Astrocyte (in vitro differentiated cells and primary cell): Measurements from ENCODE around the gene CHD5. TPM values are rescaled to one million over a fixed set of nuclear protein-coding genes. Genes with fewer than 3 reads are reported as not detected.

Experiments used
- DNase-seq: peaks from one replicate; pipeline ENCODE4 v3.0.0-alpha.2; 2010; ENCODE audit warnings: low read depth
- FAIRE-seq: peaks from 2 replicates; lab custom pipeline; 2011; peaks lifted over from hg19 to GRCh38; lab: Jason Lieb, UNC
- H2AFZ ChIP-seq: 2 replicates; pipeline ENCODE4 v1.6.0; 2012; ENCODE audit warnings: low read depth, low read length, inconsistent platforms
- H3K27ac ChIP-seq: 2 replicates; pipeline ENCODE4 v1.5.1; 2011; ENCODE audit warnings: low read depth, low read length, inconsistent platforms
- H3K27me3 ChIP-seq: 2 replicates; pipeline ENCODE4 v1.6.0; 2011; ENCODE audit warnings: low read length, inconsistent platforms; ENCODE audit not compliant: insufficient read depth
- H3K36me3 ChIP-seq: 2 replicates; pipeline ENCODE4 v1.5.1; 2011; ENCODE audit warnings: low read length, inconsistent platforms; ENCODE audit not compliant: insufficient read depth
- H3K4me1 ChIP-seq: 2 replicates; pipeline ENCODE4 v1.5.1; 2011; ENCODE audit warnings: low read length, inconsistent platforms; ENCODE audit not compliant: insufficient read depth
- H3K4me2 ChIP-seq: 2 replicates; pipeline ENCODE4 v1.6.0; 2012; ENCODE audit warnings: low read length, inconsistent platforms
- H3K4me3 ChIP-seq: 2 replicates; pipeline ENCODE4 v1.5.1; 2011; ENCODE audit warnings: low read depth, mild to moderate bottlenecking, low read length, inconsistent platforms; ENCODE audit not compliant: insufficient read depth
- H3K79me2 ChIP-seq: 2 replicates; pipeline ENCODE4 v1.6.0; 2012; ENCODE audit warnings: mild to moderate bottlenecking, low read length, inconsistent platforms; ENCODE audit not compliant: insufficient read depth
- H3K9ac ChIP-seq: 2 replicates; pipeline ENCODE4 v1.6.0; 2012; ENCODE audit warnings: mild to moderate bottlenecking, low read length, inconsistent platforms
- H3K9me3 ChIP-seq: 2 replicates; pipeline ENCODE4 v1.5.1; 2012; ENCODE audit warnings: low read depth, mild to moderate bottlenecking, low read length, inconsistent platforms; ENCODE audit not compliant: insufficient read depth
- H4K20me1 ChIP-seq: 2 replicates; pipeline ENCODE4 v1.6.0; 2012; ENCODE audit warnings: low read length, inconsistent platforms; ENCODE audit not compliant: insufficient read depth
- H3K27ac Mint-ChIP-seq: one replicate; pipeline ENCODE4 v1.8.0; 2021; ENCODE audit warnings: mild to moderate bottlenecking, mixed read lengths; ENCODE audit not compliant: unreplicated experiment
- H3K27me3 Mint-ChIP-seq: one replicate; pipeline ENCODE4 v1.8.0; 2021; ENCODE audit warnings: low read depth, mixed read lengths; ENCODE audit not compliant: unreplicated experiment
- H3K36me3 Mint-ChIP-seq: one replicate; pipeline ENCODE4 v1.8.0; 2021; ENCODE audit warnings: low read depth, mixed read lengths; ENCODE audit not compliant: unreplicated experiment
- H3K4me1 Mint-ChIP-seq: one replicate; pipeline ENCODE4 v1.8.0; 2021; ENCODE audit warnings: low read depth, mixed read lengths; ENCODE audit not compliant: unreplicated experiment
- H3K4me3 Mint-ChIP-seq: one replicate; pipeline ENCODE4 v1.8.0; 2021; ENCODE audit warnings: mild to moderate bottlenecking, moderate library complexity, mixed read lengths; ENCODE audit not compliant: unreplicated experiment
- H3K9me3 Mint-ChIP-seq: one replicate; pipeline ENCODE4 v1.8.0; 2021; ENCODE audit warnings: mild to moderate bottlenecking, mixed read lengths; ENCODE audit not compliant: unreplicated experiment
- EZH2 ChIP-seq: IDR thresholded peaks from 2 replicates; pipeline ENCODE4 v1.6.1; 2012; ENCODE audit warnings: mild to moderate bottlenecking, low read length, inconsistent platforms; ENCODE audit not compliant: insufficient read depth
- total RNA-seq: library from RNA; stranded (reverse); gene quantifications from 2 replicates; pipeline ENCODE4 v1.2.1, GENCODE V29; 2021
- TF ChIP-seq, protein P1 (sequence below): IDR thresholded peaks from 2 replicates; pipeline ENCODE4 v1.5.1; 2011; ENCODE audit warnings: low read depth, mild to moderate bottlenecking, inconsistent platforms, low read length, moderate library complexity; ENCODE audit not compliant: insufficient read depth

Gene CHD5
- total RNA-seq, 1 donor from 2014 or later: 0.18 TPM

DNA sequence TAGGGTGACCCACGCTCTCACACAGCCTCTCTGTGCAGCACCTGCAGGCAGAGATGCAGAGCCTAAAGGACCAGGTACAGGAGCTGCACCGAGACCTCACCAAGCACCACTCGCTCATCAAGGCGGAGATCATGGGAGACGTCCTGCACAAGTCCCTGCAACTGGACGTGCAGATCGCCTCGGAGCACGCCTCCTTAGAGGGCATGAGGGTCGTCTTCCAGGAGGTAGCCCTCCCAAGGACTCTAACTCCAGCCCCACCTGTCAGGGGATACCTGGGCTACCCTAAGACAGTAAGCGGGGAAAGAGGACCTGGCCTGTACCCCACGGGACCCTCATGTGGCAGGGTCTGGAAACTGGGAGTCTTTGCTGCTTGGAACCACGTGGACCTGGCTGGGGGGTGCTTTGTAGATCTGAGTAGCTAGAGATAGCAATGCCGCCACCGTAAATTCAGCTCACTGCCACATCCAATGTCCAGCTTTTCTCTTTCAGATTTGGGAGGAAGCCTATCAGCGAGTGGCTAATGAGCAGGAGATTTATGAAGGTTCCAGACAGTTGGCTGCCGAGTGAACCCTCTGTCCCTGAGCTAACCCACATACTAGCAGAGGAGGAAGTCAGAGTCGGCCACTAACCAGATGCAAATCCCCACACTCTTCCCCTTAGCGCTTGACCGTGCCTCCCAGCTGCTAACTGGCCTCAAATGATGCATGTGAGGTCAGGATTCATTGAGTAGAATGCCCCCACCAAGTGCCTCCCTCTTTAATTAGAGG is 32.3 kb upstream of the CHD5 start:
- Mint-ChIP-seq H3K4me3 (no peak overlapping the region), H3K36me3 (peaks cover 22% of the 10 kb centered on the region), H3K9me3 (no peaks in the 10 kb centered on the region), H3K27me3 (peaks cover 10% of the 10 kb centered on the region), H3K27ac (no peak overlapping the region), H3K4me1 (no peaks in the 10 kb centered on the region)
- Histone ChIP-seq H3K4me2 (no peak overlapping the region), H4K20me1 (peaks cover 20% of the 10 kb centered on the region), H3K4me1 (peaks cover 12% of the 10 kb centered on the region), H3K36me3 (peaks cover 7% of the 10 kb centered on the region), H3K27ac (no peak overlapping the region), H2AFZ (no peak overlapping the region), H3K9ac (no peak overlapping the region), H3K27me3 (no peaks in the 10 kb centered on the region), H3K9me3 (no peaks in the 10 kb centered on the region), H3K4me3 (no peak overlapping the region), H3K79me2 (no peaks in the 10 kb centered on the region)
- TF ChIP-seq EZH2: no peak
- TF ChIP-seq, protein P1, sequence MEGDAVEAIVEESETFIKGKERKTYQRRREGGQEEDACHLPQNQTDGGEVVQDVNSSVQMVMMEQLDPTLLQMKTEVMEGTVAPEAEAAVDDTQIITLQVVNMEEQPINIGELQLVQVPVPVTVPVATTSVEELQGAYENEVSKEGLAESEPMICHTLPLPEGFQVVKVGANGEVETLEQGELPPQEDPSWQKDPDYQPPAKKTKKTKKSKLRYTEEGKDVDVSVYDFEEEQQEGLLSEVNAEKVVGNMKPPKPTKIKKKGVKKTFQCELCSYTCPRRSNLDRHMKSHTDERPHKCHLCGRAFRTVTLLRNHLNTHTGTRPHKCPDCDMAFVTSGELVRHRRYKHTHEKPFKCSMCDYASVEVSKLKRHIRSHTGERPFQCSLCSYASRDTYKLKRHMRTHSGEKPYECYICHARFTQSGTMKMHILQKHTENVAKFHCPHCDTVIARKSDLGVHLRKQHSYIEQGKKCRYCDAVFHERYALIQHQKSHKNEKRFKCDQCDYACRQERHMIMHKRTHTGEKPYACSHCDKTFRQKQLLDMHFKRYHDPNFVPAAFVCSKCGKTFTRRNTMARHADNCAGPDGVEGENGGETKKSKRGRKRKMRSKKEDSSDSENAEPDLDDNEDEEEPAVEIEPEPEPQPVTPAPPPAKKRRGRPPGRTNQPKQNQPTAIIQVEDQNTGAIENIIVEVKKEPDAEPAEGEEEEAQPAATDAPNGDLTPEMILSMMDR: no peak
- no peak for FAIRE-seq
- no peak for DNase-seq

DNA sequence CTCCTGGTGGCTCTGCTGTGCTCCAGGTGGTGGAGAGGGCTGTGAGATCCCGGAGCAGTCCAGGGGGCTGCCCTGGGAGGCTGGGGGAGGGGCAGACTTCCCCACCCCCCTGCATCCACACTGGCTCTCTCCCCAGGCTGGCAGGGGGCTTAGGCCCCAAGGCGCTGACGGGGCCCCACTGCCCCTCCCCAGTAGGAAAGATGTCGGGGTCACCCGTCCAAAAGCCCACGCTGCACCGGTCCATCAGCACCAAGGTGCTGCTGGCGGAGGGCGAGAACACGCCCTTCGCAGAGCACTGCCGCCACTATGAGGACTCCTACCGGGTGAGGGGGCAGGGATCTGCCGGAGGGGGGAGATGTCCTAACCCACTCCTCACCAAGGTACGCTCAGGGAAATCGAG is 31.6 kb upstream of the CHD5 start:
- FAIRE-seq: no peak
- H3K79me2 ChIP-seq: no peaks in the 10 kb centered on the region
- no peak for DNase-seq
- TF ChIP-seq EZH2: no peak
- TF ChIP-seq, protein P1: no peak
- no peak overlapping the region for H2AFZ ChIP-seq
- peaks cover 15% of the 10 kb centered on the region for H3K4me1 ChIP-seq
- no peak overlapping the region for H3K9ac ChIP-seq
- H3K36me3 ChIP-seq: peaks cover 7% of the 10 kb centered on the region
- H3K36me3 Mint-ChIP-seq: peaks cover 17% of the 10 kb centered on the region
- H3K9me3 Mint-ChIP-seq: no peaks in the 10 kb centered on the region
- peaks cover 3% of the 10 kb centered on the region for H3K4me1 Mint-ChIP-seq
- no peaks in the 10 kb centered on the region for H3K9me3 ChIP-seq
- H3K4me3 ChIP-seq: no peak overlapping the region
- no peaks in the 10 kb centered on the region for H3K27me3 ChIP-seq
- no peak overlapping the region for H3K27ac Mint-ChIP-seq
- H3K27ac ChIP-seq: no peak overlapping the region
- peaks cover 26% of the 10 kb centered on the region for H4K20me1 ChIP-seq
- no peak overlapping the region for H3K4me2 ChIP-seq
- no peak overlapping the region for H3K4me3 Mint-ChIP-seq
- H3K27me3 Mint-ChIP-seq: peaks cover 8% of the 10 kb centered on the region
